Measurements from ENCODE around the gene OR52L1.
"Not testable (repeated sequence)": the region's sequence is repeated elsewhere in the genome, so short reads cannot be mapped to it uniquely, and the experiment has no call there.

The OR52L1 gene

GRCh38 chr11:5986885-5987284, at the start of gene OR52L1:
Gene OR52L1, minus strand, starts transcription at chr11:5986985. Its CDS starts 55 bp downstream, at chr11:5986930.
- DNase-seq = no peak

- no peak for DNase-seq
These were observed 44.1 kb upstream of the OR52L1 start, which contains the start of gene OR56A1 for GRCh38 chr11:6030708-6031405. Gene OR56A1, minus strand, starts transcription at chr11:6030758. Its CDS starts 3,066 bp downstream, at chr11:6027692.

GRCh38 chr11:6027501-6027900, 40.7 kb upstream of the OR52L1 start:
- no peak for DNase-seq

- no peak for DNase-seq
These were observed 38.3 kb upstream of the OR52L1 start for GRCh38 chr11:6025056-6025455.

DNA sequence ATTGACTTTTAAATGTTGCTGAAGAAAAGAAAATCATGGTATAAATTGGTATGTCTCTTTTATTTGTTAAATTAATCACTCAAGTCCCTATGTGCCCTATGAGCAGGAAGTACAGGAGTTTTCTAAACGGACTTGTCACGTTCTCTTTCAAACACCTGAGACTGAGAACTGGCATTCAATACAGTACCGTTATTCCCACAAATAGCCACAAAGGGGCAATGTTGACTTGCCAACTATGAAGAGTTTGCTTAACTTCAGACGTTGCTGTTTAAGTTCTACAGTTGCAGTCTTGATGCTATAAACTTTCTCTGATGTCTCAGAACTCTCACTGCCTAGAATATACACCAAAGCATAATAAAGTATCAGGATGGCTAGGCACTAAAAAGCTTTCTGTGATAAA, 36.2 kb upstream of the OR52L1 start:
- no peak for DNase-seq

- DNase-seq = no peak
These were observed 26.3 kb upstream of the OR52L1 start for GRCh38 chr11:6013042-6013441.

- DNase-seq = no peak
These were observed 25.4 kb upstream of the OR52L1 start for GRCh38 chr11:6012035-6012668.

DNA sequence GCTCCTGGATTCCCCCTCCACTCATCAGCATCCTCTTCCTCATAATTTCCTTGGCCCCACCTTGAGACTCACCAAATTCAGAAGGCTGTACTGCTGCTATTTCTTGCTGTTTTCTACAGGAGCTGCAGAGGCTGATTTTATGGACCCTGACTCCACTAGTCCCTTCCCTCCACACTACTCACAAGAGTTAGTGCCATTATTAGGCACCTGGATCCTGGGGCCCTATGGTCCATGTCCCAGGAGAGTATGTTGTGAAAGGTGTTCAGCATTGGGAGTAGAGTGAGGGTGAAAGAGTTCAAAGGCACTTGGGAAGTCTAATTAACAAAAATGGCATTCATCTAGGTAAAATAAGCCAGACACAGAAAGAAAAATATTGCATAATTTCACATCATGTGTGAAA, 20.1 kb upstream of the OR52L1 start, which contains the start of gene OR56A4:
Gene OR56A4, minus strand, starts transcription at position 101 of the 400 bp plus-strand sequence. CDS start 3,954 bp downstream, outside the sequence.
- no peak for DNase-seq

GRCh38 chr11:6006395-6006794, 19.6 kb upstream of the OR52L1 start:
- no peak for DNase-seq

GRCh38 chr11:6002202-6002699, 15.5 kb upstream of the OR52L1 start:
- DNase-seq = no peak

- DNase-seq = no peak
These were observed 8.0 kb upstream of the OR52L1 start for GRCh38 chr11:5994791-5995190.

DNA sequence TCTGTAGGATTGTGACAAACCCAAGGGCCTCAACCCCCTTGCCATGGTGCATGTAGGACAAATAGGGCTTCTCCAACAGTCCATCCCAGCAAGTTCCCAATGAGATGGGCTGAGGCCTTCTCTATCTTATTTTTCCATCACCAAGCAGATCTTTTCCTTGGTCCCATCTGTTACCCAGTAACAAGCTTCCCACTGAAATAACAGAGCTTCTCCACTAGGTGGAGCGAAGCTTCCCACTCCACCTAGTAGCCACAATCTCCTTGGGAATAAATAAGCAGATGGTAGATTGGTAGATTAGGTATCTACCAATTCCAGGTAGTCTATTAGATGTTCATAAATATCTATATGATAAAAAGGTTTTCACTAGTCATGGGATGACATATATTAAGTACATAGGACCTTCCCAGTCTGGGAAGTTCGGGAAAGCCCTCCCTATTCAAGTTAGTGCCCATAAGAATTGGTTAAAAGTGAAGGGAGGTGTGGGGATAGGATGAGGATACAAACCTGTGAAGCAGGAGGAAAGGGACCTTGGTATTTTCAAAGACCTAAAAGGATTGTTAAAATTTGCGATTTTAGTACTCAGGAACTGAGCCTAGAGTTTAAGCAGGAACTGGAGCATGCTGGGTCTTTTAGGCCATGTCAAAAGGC, 5.9 kb upstream of the OR52L1 start:
- no peak for DNase-seq

DNA sequence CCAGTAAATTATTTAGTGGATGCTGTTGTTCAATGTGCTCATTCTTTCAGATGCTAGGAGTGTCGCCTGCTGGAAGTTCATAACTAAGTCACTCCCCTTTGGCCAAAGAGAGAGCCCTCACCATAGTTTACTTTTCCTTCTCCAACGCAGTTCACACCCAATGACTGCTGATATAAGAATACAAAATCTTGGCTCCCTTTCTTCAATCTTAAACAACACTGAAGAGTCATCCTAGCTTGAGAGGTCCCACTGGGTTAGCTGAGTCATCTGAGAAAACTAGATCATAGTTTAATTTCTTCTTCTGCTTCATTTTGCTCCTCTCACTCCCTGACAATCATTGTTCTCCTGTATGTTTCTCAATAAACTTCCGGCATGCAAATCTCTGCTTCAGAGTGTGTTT, 5.4 kb upstream of the OR52L1 start:
- DNase-seq = no peak

GRCh38 chr11:5989203-5989602, 2.4 kb upstream of the OR52L1 start:
- DNase-seq = no peak

- DNase-seq = no peak
These were observed 3.3 kb downstream of the OR52L1 start for GRCh38 chr11:5983443-5983842.

DNA sequence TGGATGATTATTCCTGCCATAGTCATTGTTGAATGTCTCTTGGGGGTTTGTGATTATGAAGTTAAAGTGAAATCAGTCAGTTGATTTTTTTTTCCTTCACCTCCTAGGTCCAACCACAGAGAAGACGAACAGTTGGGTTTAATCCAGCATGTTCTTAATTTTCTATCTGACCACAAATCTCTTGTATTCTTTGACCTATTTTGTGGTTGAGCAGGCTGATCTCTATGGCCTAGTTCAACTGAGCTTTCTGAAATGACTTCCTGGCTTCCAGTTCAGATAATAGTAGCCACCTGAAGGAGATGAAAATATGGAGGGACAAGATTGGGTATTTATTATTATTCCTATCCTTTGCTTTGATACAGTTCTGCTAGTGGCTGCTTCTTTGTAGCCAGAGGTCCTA, 13.3 kb downstream of the OR52L1 start:
- DNase-seq = no peak

DNA sequence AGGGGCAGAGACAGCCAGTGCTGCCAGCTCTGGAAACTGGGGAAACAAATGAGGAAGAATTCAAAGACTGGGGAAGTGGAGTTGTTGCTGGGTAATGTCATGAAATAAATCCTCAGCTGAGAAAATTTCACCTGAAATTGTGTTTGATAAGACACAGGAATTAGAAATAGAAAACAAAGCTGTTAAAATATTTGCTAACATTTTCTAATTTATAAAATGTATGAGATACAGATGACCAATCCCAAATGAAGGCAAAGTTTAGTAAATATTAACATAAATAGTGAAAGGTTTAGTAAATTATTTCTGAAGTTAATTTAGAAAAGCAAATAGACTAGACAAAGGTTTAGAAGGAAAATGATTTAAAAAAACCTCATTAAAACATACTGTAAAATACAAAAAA, 18.4 kb downstream of the OR52L1 start, which contains the start of gene OR56A5:
Gene OR56A5, minus strand, starts transcription at position 101 of the 400 bp plus-strand sequence. Its CDS starts 0 bp downstream, at position 101.
- no peak for DNase-seq

DNA sequence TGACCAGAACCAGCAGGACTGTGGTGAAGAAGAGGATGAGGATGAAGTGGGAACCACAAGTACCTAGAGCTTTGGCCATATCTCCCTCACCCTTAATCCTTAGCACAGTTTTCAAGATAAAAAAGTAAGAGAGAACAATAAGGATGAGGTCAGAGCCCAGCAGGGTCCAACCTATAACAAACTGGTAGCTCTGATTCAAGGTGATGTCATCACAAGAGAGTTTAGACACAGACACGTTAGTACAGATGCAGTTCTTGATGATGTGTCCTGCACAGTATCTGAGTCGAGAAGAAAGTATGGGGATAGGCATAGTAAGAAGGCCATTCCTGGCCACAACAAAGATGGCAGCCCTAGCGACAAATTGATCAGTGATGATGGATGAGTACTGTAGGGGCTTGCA, 19.1 kb downstream of the OR52L1 start:
- no peak for DNase-seq

DNA sequence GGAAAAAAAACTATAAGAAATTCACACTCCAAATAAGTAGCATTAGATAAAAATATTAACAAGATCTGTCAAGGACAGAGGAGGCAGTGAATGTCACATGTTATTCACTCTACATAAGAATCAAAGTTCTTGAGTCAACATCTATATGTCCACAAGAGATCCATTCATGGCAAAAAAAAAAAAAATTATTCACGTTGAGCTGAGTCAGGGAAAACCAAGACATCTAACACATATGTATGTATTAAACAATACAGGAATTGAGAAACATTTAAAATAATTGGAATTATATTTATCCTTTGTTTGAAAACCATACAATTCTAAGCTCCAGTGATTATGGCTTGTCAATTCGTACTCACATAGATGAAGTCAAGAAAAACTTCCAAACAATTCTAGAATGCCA, 19.8 kb downstream of the OR52L1 start:
- no peak for DNase-seq

- DNase-seq = not testable (repeated sequence)
These were observed 26.0 kb downstream of the OR52L1 start for GRCh38 chr11:5960704-5961320.

DNA sequence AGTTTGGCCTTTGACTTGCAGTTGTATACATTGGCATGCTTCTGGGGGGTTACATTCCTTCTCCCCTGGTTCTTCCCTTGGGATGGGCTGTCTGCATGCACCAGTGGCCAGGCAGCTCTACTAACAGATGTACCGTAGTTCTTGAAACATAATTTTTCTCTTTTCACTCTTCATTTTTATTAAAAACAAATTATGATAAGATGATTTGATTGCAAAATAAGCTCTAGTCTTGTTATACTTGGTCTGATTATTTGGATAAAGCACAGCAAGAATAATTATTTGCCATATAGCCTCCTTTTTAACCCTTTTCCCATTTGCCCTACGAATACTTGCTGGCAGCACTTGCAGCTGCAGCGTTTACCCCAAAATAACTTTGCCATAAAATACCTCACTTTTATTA, 31.2 kb downstream of the OR52L1 start:
- no peak for DNase-seq

DNA sequence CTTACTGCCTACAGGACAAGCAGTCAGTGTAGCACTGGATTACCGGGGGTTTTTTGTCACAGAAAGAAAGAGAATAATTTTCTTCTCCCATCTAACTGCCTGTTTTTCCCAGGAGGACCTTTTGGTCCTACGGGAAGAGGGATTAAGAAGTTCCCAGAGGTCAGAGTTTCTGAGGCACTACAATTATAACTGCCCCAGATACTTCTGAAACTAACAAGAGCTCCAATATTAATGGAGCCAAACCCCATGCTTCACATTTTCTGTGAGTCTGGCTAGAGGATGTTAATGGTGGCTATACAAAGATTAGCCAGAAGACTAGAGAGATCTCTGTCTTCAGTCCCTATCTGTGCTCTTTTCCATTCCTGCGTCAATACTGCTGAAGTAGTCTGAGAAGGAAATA, 44.8 kb downstream of the OR52L1 start, which contains the start of gene OR56A3:
Gene OR56A3, plus strand, starts transcription at position 301 of the 400 bp plus-strand sequence. CDS start 5,096 bp downstream, outside the sequence.
- DNase-seq = no peak

- DNase-seq = no peak
These were observed 46.0 kb downstream of the OR52L1 start for GRCh38 chr11:5940748-5941147.

Measured in stimulated activated CD4-positive, alpha-beta T cell treated with anti-CD3 and anti-CD28 coated beads, Interleukin-4, amount 100 ng/mL, for 4 hours (primary cell).